Loucy (cell line): Measurements from ENCODE around the gene MCOLN2.

ENCODE experiments used
- H2AFZ ChIP-seq: fragments of 200-600 bp; sonication (generic); 2 replicates; pipeline ENCODE4 v1.6.0; 2016; ENCODE audit warnings: antibody characterized with exemption, mild to moderate bottlenecking, low read length, moderate library complexity
- H3F3A ChIP-seq: fragments of 200-600 bp; 2 replicates; pipeline ENCODE4 v1.6.0; 2016; ENCODE audit warnings: antibody characterized with exemption, low read depth, mild to moderate bottlenecking
- H3K27me3 ChIP-seq: fragments of 200-600 bp; sonication (generic); 2 replicates; pipeline ENCODE4 v1.6.1; 2014; ENCODE audit warnings: low read length, mild to moderate bottlenecking; ENCODE audit not compliant: insufficient read depth, poor library complexity, severe bottlenecking
- H3K36me3 ChIP-seq: fragments of 200-600 bp; sonication (generic); 2 replicates; pipeline ENCODE4 v1.6.1; 2016; ENCODE audit warnings: low read length; ENCODE audit not compliant: insufficient read depth
- H3K4me1 ChIP-seq: fragments of 200-600 bp; sonication (generic); 2 replicates; pipeline ENCODE4 v1.5.1; 2014; ENCODE audit warnings: low read length, mild to moderate bottlenecking; ENCODE audit not compliant: insufficient read depth, poor library complexity, severe bottlenecking
- H3K4me2 ChIP-seq: fragments of 200-600 bp; sonication (generic); 2 replicates; pipeline ENCODE4 v1.6.0; 2014; ENCODE audit warnings: antibody characterized with exemption, low read length, low read depth, mild to moderate bottlenecking; ENCODE audit not compliant: poor library complexity, severe bottlenecking
- H3K4me3 ChIP-seq: fragments of 200-600 bp; sonication (generic); 2 replicates; pipeline ENCODE4 v1.5.1; 2014; ENCODE audit warnings: low read length, mild to moderate bottlenecking, mixed read lengths; ENCODE audit not compliant: poor library complexity, severe bottlenecking
- H3K79me2 ChIP-seq: fragments of 200-600 bp; sonication (generic); 2 replicates; pipeline ENCODE4 v1.6.1; 2014; ENCODE audit warnings: low read length; ENCODE audit not compliant: insufficient read depth
- H3K9ac ChIP-seq: fragments of 200-600 bp; sonication (generic); 2 replicates; pipeline ENCODE4 v1.6.0; 2014; ENCODE audit warnings: mild to moderate bottlenecking, low read depth, low read length, moderate library complexity; ENCODE audit not compliant: poor library complexity, severe bottlenecking
- H3K9me2 ChIP-seq: fragments of 200-600 bp; sonication (generic); replicated peaks from 2 replicates; pipeline ENCODE4 v1.6.1; 2016; ENCODE audit warnings: low read depth, low read length, mixed read lengths
- H3K9me3 ChIP-seq: fragments of 200-600 bp; sonication (generic); 2 replicates; pipeline ENCODE4 v1.6.1; 2014; ENCODE audit warnings: mild to moderate bottlenecking, antibody characterized with exemption, low read length, low read depth; ENCODE audit not compliant: insufficient read depth
- H4K20me1 ChIP-seq: fragments of 200-600 bp; sonication (generic); 2 replicates; pipeline ENCODE4 v1.6.0; 2014; ENCODE audit warnings: antibody characterized with exemption, low read length, mild to moderate bottlenecking; ENCODE audit not compliant: insufficient read depth, poor library complexity, severe bottlenecking
- CTCF ChIP-seq: fragments of 200-600 bp; sonication (generic); conservative IDR thresholded peaks from 2 replicates; pipeline ENCODE4 v1.5.1; 2014; ENCODE audit warnings: mild to moderate bottlenecking, antibody characterized with exemption, low read length
- EZH2phosphoT487 ChIP-seq: fragments of 200-600 bp; IDR thresholded peaks from 2 replicates; pipeline ENCODE4 v1.6.1; 2018; ENCODE audit warnings: antibody characterized with exemption, mild to moderate bottlenecking, moderate library complexity, borderline replicate concordance

MCOLN2 gene

GRCh38 chr1:84967666-84968065, 29.2 kb downstream of the MCOLN2 start:
- Histone ChIP-seq H3K9ac (no peak overlapping the region), H3K9me3 (no peaks in the 10 kb centered on the region), H3K9me2 (no peaks in the 10 kb centered on the region), H3K36me3 (no peaks in the 10 kb centered on the region), H4K20me1 (no peaks in the 10 kb centered on the region), H3F3A (no peaks in the 10 kb centered on the region), H3K4me3 (no peak overlapping the region), H3K79me2 (no peaks in the 10 kb centered on the region), H2AFZ (no peak overlapping the region), H3K4me2 (no peak overlapping the region), H3K4me1 (no peaks in the 10 kb centered on the region), H3K27me3 (no peaks in the 10 kb centered on the region)
- no peak for TF ChIP-seq CTCF
- TF ChIP-seq EZH2phosphoT487, result no peak

GRCh38 chr1:84963021-84963420, 33.9 kb downstream of the MCOLN2 start:
- H4K20me1 ChIP-seq, result no peaks in the 10 kb centered on the region

GRCh38 chr1:84961316-84961715, 35.6 kb downstream of the MCOLN2 start:
- no peaks in the 10 kb centered on the region for H3K36me3 ChIP-seq
- H3F3A ChIP-seq, result no peaks in the 10 kb centered on the region
- H3K9ac ChIP-seq, result no peak overlapping the region
- no peaks in the 10 kb centered on the region for H3K79me2 ChIP-seq
- no peak overlapping the region for H3K4me2 ChIP-seq
- no peaks in the 10 kb centered on the region for H3K27me3 ChIP-seq
- H3K9me3 ChIP-seq, result no peaks in the 10 kb centered on the region
- no peak overlapping the region for H3K4me3 ChIP-seq
- no peaks in the 10 kb centered on the region for H3K9me2 ChIP-seq
- no peaks in the 10 kb centered on the region for H3K4me1 ChIP-seq
- no peak for TF ChIP-seq EZH2phosphoT487
- TF ChIP-seq CTCF, result no peak
- H4K20me1 ChIP-seq, result no peaks in the 10 kb centered on the region
- H2AFZ ChIP-seq, result no peak overlapping the region

More at GRCh38 chr1:84963021-84963420, 33.9 kb downstream of the MCOLN2 start:
- Histone ChIP-seq H3K79me2 (no peaks in the 10 kb centered on the region), H3K4me1 (no peaks in the 10 kb centered on the region), H3K4me3 (no peak overlapping the region), H2AFZ (no peak overlapping the region), H3K9ac (no peak overlapping the region), H3F3A (no peaks in the 10 kb centered on the region), H3K9me2 (no peaks in the 10 kb centered on the region), H3K9me3 (no peaks in the 10 kb centered on the region), H3K36me3 (no peaks in the 10 kb centered on the region), H3K27me3 (no peaks in the 10 kb centered on the region), H3K4me2 (no peak overlapping the region)
- TF ChIP-seq CTCF (no peak), EZH2phosphoT487 (no peak)
